Measurements from ENCODE around the gene USP36.

DNA sequence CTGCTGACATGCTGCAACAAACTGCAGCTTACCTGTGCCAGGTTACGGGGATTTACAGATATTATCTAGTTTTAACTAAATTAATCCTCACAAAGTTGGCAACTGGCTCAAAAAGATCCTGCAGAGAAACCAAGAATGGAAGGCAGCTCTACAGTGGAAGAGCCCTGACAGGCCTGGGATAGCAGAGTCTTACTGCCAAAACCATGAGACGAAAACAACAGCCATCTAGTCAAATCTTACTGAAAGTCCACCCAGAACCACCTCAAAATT lies 8.1 kb downstream of the USP36 start:
- TF ChIP-seq, protein P1, sequence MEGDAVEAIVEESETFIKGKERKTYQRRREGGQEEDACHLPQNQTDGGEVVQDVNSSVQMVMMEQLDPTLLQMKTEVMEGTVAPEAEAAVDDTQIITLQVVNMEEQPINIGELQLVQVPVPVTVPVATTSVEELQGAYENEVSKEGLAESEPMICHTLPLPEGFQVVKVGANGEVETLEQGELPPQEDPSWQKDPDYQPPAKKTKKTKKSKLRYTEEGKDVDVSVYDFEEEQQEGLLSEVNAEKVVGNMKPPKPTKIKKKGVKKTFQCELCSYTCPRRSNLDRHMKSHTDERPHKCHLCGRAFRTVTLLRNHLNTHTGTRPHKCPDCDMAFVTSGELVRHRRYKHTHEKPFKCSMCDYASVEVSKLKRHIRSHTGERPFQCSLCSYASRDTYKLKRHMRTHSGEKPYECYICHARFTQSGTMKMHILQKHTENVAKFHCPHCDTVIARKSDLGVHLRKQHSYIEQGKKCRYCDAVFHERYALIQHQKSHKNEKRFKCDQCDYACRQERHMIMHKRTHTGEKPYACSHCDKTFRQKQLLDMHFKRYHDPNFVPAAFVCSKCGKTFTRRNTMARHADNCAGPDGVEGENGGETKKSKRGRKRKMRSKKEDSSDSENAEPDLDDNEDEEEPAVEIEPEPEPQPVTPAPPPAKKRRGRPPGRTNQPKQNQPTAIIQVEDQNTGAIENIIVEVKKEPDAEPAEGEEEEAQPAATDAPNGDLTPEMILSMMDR (IDR thresholded peaks at IDR 0.05), result no peak
- TF ChIP-seq POLR2A (IDR thresholded peaks at IDR 0.05), result no peak

Data from vagina (tissue), 2 donors.